GM21825 (cell line): ENCODE results near the gene RASGRP4.
A peak's percentile ranks its signal among the peaks of the same experiment; 100 is the strongest.

Experiments used
- ATAC-seq: cut with Tn5 transposase; IDR thresholded peaks from one replicate; pipeline ENCODE4 v1.9.1; 2021; ENCODE audit warnings: mild to moderate bottlenecking, moderate library complexity; ENCODE audit not compliant: unreplicated experiment

RASGRP4 gene

DNA sequence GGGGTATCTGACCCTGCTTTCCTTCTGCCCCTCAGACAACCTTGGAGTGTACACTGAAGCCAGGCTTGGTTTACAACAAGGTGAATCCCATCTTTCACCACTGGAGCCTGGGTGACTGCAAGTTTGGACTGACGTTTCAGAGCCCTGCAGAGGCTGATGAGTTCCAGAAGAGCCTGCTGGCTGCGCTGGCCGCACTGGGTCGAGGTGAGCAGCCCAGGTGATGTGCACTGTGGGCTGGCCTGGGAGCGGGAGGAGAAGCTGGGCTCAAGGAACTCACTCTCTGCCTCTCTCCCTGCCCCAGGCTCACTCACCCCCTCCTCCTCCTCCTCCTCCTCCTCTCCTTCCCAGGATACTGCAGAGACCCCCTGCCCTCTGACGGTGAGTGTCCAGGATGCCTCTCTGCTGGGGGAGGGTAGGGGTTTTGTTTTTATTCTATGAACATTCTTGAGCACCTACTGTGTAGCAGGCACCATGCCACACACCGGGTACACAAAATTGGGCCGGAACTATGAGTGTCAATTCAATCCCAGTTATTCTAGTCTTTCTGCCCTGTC lies 34.0 kb downstream of the RASGRP4 start:
- no peak for ATAC-seq

DNA sequence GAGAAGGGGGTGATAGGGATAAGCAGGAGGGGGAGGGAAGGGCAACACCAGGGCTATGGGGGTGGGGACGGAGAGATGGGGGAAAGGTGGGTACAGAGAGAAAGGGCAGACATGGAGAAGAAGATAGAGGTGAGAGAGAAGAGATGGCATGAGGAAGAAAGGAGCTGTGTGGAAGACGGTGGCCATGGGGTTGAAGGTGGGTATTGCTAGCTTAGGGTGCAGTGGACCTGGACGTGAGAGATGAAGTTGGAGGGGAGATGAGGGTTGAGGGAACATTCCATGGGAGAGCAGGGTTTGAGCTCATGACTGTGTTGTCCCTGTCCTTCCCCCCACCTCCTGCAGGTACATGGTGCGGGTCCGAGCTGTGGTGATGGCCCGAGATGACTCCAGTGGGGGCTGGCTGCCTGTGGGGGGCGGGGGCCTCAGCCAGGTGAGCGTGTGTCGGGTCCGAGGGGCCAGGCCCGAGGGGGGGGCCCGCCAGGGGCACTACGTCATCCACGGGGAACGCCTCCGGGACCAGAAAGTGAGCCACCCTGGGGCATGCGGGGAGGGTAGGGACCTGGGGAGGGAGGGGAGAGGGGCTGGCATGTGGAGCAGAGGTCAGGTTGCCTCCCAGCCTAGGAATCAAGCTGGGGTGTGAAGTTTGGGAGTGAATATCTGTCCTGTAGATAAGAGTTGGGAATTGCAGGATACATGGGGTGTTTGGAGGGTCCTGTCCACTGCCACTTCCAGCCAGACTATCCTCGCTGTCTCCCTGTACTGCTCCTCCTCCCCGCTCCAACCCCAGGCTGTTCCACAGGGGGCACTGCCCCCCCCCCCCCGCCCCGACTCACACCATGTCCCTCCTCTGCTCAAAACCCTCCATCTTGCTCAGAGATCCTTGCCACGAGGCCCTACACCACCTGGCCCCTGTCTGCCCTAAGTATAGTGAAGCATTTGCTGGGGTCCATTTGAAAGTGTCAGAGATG lies 35.8 kb downstream of the RASGRP4 start:
- no peak for ATAC-seq

DNA sequence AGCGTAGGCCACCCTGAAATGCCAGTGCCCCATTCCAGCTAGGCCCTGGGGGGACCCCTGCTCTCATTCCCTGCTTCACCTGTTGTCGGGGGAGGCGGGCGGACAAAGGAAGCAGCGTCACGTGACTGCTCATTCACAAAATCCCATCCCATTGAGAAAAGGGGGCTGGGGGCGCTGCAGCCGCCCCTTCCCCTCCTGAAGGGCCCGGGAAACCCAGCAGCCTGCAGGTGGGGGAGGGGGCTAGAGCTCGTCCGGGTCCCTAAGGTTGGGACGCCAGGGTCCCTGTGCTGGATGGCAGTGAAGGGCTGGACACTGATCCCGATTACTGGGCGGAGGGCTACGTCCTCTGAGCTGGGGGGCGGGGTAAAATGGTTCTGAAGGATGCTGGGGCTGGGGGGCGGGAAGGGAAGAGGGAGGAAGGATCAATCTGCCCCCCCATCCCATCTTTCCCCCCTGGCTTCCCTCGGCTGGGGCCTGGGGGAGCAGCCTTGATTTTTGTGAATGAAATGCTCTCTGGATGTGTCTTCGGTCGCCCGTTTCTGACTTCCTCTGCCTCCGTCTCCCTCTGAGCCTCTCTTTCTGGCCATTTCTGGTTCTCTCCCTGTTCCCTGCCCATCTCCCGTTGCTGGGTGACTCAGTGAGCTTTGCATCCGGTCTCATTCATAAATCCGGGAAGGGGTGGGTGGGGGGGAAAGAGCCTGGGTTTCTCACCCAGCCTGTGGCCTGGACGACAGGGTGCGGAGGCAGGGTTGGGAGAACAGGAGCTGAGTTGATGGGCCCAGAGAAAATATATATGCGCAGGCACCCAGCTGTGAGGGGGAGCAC lies 36.7 kb downstream of the RASGRP4 start:
- no peak for ATAC-seq

DNA sequence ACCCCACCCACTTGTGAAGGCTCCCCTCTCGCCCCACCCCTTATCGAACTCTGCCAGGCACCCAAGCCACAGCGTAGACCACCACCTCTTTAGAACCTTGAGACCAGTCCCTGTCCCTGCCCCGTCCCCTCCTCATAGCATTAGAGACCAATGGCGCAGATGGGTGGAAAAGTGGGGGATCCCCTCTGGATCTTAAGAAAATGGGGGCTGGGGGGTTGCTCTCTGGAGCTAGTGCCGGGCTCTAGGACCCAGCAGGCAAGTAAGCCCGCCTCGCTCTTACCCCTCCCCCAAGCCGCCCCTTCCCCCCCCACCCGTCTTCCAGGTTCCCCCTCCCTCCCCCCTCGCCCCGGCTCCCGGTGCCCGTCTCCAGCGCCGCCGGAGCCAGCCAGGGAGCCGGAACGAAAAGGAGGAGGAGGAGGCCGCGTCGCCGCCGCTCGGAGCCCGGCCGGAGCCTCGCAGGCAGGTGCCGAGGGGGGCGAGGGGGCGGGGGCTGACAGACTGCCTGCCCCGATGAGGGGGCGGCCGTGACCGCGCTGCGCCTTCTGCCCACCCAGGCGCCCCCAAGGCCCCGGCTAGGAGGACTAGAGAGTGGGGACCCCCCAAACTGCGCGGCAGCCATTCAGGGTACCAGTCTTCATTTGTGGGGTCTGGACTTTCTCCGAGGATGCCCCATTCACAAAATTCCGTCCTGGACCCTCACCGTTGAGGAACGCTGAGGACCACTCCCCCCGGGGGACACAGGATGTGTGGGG lies 37.5 kb downstream of the RASGRP4 start, which contains the start of gene SPRED3:
TSS of gene SPRED3 (plus strand) at position 349 of the 752 bp plus-strand sequence. CDS start 1,606 bp downstream, outside the sequence.
- no peak for ATAC-seq

DNA sequence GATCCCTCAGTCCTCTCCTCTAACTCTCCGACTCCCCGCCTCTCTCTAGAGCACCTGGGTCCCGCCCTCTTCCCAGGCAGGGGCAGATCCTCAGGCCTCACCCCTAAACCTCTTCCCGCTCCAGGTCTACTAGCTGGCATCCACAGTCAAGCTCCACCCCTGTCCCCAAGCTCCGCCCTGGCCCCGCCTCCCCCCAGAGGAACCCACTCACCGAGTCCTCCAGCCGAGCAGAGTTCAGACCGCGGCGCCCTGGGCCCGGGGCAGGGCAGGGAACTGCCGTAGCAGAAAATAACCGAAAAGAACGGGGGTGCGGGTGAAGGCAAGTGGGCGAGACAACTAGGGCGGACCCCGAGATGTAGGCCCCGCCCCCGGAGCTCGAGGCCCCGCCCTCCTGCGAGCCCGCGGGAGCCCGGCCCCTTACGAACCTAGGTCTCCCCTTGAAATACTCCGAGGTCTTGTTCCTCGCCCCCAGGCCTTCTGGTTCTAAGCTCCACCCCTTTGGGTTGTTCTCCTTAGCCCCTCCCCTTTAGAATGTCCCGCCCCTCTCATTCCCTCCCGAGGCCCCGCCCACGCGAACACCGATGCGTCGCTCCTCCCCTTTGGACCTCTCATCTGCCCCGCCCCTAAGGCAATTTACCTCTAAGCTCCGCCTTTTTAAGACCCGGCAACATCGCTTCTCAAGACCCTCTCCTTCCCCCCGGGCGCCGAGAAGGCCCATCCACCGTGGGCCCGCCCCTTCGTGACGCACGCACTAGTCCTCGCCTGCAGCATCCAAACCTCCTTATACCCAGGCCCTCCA lies 38.3 kb downstream of the RASGRP4 start, which contains the start of gene GGN:
TSS of gene GGN (minus strand) at position 485 of the 799 bp plus-strand sequence. CDS start 773 bp downstream, outside the sequence.
- ATAC-seq: peak; percentile 43

DNA sequence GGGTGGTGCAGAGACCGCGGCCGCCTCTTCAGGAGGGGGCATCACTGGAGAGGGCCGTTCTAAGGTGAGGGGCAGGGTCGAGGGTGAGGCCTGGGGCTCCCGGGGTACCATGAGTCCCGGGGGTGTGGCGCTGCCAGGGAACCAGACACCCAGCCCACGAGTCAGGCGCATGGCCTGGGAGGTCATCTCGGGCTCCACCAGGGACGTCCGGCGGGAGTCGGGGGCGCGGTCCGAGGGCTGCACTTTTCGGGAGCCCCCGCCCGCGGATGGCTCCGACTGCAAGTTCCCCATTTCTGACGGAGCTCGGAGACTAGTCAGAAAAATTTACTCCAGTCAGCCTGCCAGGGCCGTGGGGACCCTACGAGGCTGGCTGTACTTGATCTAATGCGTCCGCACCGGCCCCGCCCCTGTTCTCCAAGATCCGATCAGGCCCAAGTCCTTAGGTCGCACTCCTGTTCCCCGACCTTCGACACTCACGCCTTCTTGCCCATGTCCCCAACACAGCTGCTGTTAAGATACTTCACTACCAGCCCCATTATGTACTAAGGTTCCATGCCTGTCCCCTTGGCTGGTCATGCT lies 39.0 kb downstream of the RASGRP4 start:
- ATAC-seq: no peak

DNA sequence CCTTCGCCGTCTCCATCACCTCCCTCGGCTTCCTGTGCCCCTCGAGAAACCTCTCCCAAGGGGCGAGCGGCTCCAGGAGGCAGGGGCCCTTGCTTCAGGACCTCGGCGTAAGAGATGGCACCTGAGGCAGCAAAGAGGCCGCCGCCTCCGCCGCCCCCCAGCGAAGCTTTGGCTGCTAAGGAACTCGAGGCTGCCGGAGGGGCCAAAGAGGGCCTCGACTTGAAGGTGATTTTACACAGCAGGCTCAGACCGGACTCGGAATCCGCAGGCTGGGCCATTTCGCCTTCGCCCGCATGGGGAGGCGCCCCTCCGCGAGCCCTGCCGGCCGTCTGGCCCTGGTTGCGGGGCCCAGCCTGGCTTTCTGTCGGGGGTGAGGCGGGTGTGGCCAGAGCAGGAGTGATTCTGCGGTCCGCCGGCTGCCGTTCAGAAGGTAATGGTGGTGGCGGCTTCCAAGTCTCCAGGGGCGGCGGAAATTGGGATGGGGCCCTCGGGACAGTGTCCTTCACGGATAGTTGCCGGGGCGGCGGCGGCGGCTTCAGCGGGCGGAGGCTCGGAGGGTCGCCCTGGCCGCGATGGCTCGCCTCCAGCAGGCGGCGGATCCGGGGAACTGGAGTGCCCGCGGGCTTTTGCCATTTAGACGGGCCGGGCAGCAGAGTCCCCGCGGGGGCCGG lies 39.6 kb downstream of the RASGRP4 start:
- ATAC-seq: no peak

DNA sequence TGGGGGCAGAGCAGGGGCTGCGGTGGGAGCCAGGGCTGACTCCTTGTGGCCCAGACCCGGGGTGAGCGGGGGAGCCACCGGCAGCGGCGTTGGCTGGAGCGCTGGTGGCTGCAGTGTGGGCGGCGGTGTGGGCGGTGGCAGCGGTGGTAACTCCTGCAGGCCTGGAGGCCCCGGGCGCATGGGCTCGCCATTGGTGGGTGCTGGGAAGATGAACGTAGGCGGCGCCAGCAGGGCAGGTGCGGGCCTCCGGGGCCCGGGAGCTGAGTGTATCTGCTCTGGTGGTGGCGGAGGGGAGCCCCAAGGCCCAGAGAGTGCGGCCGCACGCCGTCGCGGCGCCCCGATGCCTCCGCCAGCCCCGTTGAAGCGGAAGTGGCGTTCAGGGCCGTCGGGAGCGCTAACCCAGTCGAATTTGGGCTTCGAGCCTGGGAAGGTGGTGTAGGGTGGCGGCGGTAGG lies 40.2 kb downstream of the RASGRP4 start:
- no peak for ATAC-seq

DNA sequence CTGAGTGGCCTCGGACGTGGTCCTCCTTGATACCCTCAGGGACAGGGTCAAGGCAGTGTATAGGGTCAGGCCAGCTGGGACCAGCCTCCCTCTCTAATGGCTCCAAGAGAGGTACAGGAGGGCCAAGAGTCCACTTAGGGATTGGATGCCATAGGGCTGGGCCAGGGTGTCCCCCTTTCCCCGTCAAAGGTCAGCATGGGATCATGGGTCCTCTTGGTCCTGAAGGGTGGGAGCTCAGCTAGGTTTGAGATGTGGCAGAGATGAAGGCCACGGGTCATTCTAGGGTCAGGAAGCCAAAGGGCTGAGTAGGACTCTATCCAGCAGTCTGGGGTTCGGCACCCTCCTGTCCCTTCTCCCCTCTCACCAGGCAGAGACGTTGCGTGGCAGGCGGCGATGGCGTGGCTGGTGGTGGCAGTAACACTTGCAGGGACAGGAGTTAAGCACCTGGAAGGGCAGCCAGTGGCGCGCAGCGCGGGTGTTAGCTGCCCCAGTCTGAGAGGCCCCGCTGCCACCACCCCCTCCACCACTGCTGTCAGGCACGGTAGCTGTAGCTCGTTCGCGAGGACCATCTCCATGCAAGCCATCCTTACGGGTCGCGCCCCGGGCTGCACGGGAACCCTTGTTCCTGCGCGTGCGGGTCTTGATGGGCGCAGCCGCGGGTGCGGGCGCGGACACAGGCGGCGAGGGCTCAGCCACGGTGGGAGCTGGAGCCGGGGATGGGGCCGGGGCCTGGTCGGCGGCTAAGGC lies 40.8 kb downstream of the RASGRP4 start:
- ATAC-seq: no peak

DNA sequence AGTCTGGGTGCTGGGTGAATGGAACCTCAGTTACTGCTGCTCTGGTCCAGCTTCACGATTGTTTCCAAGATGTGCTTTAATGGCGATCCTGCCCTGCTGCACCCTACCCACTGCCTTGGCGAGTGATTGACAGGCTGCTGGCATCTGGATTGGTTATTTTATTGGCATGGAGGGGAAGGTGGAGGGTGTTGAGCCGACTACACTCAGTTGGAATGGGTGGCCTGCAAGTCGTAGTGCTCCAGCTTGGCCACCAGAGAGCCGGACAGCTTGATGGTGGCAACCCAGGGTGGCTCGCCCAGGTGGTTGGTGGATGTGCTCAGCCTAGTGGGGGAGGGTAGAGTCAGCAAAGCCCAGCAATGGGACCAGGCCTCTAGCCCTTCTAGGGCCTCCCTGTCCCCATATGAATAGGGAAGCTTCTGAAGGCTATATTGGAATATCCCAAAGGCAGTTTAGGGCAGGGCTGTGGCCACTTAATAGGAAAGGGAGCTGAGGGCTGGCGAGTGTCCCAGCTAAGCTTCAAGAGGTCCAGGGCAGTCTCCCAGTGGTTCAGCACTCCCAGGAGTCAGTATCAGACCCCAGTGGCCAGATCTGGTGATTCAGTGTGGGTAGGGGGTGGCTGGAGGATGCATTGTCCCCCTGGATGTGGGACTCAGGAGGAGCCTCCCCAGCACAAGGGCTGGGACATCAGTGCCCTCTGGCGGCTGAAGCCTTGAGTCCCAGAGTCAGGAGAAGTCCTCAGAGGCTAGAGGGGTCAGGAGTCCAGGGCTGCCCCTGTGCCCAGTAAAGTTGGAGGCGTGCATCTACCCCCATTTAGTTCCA lies 41.6 kb downstream of the RASGRP4 start:
- ATAC-seq: no peak

DNA sequence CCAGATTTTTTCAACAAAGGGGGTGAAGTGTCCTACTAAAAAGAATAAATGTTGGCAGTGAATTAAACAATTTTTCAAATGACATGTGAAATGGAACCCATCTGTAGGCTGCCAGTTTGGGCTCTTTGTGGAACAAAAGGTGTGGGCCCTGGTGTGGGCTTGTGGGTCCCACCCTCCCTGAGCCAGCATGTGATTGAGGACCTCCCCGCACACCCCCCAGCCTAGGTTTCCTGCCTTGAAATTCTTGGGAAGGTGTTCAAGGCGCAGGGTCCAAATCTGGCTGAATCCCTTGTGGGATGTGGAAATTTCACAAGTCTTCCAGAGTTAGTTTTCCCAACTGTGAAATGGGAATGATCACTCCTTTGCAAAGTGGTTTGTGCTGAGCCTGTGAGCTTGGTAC lies 42.3 kb downstream of the RASGRP4 start:
- no peak for ATAC-seq

DNA sequence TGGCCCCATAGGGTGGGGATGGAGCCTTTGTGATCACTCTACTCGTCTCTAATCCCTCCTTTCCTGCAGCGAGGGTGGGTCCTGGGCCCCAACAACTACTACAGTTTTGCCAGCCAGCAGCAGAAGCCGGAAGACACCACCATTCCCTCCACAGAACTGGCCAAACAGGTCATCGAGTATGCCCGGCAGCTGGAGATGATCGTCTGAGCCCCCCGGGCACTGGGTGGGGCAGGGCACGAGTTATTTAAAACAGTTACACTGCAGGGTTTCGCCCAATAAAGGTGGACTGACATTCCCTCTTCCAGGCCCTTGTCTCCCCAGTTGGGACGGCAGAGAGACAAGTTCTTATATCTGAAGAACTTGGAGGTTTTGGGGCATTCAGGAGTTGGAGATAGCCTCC lies 42.8 kb downstream of the RASGRP4 start:
- no peak for ATAC-seq

DNA sequence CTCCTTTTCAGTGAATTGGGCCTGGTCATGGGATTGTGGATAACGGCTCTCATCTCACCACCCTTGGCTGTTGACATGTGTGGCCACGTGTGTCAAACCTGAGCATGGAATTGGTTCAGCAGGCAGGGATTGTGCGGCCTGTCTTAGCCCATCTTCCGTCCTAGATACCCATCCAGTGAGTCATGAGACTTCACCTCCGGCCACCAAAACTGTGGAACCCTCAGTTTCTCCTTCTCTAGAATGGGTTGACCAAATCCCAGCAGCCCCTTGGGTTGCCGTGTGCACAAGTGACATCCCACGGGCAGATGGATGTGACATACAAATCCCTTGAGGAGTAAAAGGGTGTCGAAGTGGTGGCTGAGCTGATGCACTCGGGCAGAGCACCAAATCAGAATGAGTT lies 44.9 kb downstream of the RASGRP4 start:
- no peak for ATAC-seq

DNA sequence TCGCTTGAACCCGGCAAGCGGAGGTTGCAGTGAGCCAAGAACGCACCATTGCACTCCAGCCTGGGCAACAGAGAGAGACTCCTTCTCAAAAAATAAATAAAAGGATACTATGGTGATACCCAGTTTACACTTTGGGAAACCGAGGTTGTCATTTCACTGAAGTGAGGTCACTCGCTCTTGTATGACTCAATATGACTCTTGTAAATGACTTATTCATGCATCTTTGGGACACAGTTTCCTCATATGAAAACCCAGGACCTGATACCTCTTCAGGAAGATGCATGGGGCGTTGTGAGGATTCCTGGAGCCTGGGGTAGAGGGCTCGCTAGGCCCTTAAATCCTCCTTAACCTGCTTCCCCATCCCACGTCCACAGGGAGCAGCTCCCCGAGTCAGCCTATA lies 47.2 kb downstream of the RASGRP4 start:
- no peak for ATAC-seq

DNA sequence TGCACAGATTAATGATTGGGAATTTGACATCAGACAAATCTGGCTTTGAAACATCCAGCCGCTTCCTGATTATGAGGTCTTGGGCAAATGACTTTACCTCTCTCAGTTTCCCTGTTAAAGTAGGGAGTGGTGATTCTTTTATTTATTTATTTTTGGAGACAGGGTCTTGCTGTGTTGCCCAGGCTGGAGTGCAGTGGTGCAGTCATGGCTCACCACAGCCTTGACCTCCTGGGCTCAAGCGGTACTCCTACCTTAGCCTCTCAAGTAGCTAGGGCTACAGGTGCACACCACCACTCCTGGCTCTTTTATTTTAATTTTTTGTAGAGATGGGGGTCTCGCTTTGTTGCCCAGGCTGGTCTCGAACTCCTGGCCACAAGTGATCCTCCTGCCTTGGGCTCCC lies 49.0 kb downstream of the RASGRP4 start:
- no peak for ATAC-seq

DNA sequence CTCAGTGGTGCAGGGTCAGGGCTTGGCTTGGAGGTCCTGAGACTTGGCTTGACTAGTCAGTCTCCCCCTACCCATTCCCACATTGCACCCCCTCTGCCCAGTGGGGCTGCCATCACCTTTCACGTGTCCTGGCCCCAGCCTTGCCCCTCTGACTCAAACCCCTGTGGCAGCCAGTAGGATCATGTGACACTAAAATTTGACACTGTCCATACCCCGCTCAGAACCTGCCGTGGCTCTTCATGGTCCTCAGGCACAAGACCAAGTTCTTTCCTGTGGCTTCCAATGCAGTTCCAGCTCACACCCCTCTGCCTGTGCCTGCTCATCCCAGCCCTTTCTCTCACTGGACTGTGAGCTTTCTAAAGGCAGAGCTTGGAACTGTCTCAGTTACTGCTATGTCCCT lies 49.4 kb downstream of the RASGRP4 start:
- ATAC-seq: no peak

DNA sequence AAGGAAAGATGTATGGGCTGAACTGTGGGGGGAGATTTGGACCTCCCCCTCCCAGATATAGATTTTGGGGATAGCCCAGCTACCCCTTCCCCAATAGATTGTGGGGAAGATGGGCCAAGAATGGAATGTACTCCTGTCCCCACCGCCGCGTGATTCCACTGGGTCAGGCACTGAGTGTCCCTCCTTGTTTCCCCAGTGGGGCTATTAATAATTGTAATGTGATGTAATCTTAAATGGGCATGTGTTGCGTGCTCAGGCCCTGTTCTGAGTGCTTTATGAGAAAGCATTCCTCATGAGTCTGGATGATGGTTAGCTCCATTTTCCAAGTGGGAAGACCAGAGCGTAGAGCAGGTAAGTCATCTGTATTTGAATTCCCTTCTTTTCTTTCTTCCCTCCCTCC lies 50.3 kb downstream of the RASGRP4 start:
- ATAC-seq: no peak
